T-helper 2 cell treated with Interferon-gamma antibody and Interleukin-4, amounts not matched to agents 100 ng/mL and 5 ng/mL, for 36 hours (primary cell): ENCODE measurements around the gene ZBTB8OS. TPM values are rescaled to one million over a fixed set of nuclear protein-coding genes. Genes with fewer than 3 reads are reported as not detected.
"Not testable (repeated sequence)": the region's sequence is repeated elsewhere in the genome, so short reads cannot be mapped to it uniquely, and the experiment has no call there.

Experiments
- intact Hi-C: fragments of 100-400 bp; cut with micrococcal nuclease; formaldehyde crosslinking; loops from one replicate; pipeline ENCODE4 v1.15.1; 2023
- total RNA-seq: library from RNA; stranded (reverse); gene quantifications from 2 replicates; pipeline ENCODE4 v1.2.3, GENCODE V29; 2022

The ZBTB8OS gene
- total RNA-seq, 1 donor from 2014 or later = 52.9 TPM

DNA sequence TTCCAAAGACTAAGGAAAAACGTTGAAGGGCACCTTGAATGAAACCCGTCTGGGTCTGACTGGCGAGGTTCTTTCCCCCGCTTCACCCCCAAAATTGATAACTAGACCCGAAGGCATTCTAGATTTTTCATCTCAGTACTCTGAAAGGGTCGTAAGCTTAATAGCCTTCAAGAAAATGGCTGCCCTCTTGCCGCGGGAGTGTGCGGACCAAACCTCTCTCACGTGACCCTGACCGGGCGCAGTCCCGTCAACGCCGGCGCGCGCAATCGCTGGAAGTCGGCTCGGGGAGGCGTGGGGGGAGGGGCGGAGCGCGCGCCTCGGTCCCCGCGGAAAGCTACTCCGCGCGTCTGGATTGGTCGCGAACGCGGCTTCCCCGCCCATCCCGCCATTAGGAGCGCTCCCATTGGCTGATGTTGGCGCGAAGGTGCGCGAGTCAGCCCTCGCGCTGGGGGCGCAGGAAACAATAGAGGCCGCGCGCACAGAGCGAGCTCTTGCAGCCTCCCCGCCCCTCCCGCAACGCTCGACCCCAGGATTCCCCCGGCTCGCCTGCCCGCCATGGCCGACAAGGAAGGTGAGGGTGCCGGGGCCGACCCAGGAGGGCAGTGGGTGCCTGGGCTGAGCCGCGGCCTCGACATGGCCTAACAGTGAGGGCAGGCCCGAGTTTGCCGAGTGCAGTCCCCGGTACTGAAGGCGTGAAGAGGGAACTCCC is 556 bp upstream of the ZBTB8OS start, which contains the start of gene RBBP4:
TSS of gene RBBP4 (plus strand) at position 457 of the 709 bp plus-strand sequence. CDS start at position 556, 99 bp downstream.
- intact Hi-C loops = loop anchor here (1.0 to 10.0 kb wide), 10 partner anchors 24 to 544 kb away; partner anchors contain the start of genes BSDC1, S100PBP, TXLNA and YARS1

DNA sequence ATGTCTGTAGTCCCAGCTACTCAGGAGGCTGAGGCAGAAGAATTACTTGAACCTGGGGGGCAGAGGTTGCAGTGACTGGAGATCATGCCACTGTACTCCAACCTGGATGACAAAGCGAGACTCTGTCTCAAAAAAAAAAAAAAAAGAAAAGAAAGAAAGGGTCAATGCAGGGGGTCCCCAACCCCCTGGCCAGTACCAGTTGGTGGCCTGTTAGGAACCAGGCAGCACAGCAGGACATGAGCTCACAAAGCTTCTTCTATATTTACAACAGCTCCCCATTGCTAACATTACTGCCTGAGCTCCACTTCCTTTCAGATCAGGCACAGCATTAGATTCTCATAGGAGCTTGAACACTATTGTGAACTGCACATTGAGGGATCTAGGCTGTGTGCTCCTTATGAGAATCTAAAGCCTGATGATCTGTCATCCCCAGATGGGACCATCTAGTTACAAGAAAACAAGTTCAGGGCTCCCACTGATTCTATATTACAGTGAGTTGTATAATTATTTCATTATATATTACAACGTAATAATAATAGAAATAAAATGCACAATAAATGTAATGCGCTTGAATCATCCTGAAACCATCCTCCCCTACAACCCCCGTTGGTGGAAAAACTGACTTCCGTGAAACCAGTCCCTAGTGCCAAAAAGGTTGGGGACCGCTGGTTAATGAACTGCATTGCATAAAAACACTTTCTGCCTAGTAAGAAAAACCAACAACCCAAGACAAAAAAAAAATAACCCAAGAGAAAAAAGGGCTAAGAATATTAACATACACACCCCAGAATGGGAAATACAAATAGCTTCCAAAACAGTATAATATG is 2.8 kb downstream of the ZBTB8OS start:
- intact Hi-C loops = no loop called here

DNA sequence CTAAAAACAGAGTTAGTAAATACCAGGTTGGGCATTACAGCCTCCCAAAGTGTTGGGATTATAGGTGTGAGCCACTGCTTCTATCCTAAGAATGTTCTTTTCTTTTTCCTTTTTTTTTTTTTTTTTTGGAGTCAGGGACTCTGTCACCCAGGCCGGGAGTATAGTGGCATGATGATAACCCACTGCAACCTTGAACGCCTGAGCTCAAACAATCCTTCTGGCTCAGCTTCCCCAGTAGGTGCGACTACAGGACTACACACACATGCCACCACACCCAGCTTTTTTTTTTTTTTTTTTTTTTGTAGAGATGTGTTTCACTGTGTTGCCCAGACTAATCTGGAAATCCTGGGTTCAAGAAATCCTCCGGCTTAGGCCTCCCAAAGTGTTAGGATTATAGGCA is 5.9 kb downstream of the ZBTB8OS start:
- intact Hi-C loops = no loop called here

DNA sequence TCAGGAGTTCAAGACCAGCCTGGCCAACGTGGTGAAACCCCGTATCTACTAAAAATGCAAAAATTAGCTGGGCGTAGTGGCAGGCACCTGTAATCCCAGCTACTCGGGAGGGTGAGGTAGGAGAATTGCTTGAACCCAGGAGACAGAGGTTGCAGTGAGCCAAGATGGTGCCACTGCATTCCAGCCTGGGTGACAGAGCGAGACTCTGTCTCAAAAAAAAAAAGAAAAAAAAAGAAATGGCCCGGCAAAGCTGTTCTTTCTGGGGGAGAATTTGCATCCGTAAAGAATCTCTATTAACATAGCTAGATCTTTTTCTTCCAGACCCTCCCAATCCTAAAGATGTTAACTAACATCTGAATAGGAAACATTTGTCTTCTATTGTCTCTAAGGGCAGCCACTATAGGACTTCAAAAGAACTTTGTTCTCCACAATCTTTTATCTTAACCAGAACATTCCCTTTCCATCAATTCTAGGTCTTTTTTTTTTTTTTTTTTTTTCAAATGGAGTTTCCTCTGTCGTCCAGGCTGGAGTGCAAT is 8.0 kb downstream of the ZBTB8OS start:
- intact Hi-C loops = not testable (repeated sequence)

DNA sequence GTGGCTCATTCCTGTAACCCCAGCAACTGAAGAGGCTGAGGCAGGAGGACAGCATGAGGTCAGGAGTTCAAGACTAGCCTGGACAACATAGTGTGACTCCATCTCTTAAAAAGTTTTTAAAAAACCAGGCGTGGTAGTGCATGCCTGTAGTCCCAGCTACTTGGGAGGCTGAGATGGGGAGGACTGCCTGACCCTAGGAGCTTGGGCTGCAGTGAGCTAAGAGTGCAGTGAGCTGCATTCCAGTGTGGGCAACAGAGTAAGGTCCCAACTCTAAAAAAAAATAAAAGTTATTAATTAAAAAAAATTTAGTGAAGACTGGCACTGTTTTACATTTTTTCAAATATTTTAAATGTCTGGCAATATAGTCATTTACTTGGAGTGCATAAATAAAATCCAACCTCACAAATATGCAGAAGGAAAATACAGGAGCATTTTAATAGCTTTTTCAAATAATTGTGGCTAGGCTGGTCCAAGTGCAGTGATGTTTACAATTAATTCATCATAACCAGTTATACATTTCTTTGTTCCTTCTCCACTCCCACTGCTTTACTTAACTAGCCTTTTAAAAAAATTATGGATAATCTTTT is 10.8 kb downstream of the ZBTB8OS start:
- intact Hi-C loops = no loop called here

DNA sequence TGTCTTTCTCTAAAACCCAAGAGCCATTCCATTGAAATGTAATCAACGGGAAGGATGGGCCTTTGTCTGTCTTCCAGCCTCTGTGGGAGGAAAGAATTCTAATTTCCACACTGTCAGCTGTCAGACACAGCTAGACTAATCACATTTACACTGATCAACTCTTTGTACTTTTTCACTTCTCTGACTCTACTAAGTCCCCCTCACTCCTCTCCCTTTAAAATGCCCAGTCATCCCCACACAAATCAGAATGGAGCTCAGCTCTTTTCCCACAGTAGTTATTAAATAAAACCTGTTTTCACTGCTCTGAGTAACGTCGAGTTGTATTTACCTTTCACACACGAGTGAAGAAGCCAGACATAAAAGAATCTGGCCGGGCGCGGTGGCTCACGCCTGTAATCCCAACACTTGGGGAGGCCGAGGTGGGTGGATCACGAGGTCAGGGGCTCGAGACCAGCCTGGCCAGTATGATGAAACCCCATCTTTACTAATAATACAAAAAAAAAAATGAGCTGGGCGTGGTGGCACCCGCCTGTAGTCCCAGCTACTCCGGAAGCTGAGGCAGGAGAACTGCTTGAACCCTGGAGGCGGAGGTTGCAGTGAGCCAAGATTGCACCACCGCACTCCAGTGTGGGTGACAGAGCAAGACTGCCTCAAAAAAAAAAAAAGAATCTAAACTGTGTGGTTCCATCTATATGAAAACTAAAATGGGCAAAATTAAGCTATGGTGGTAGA is 13.3 kb downstream of the ZBTB8OS start:
- intact Hi-C loops = no loop called here

DNA sequence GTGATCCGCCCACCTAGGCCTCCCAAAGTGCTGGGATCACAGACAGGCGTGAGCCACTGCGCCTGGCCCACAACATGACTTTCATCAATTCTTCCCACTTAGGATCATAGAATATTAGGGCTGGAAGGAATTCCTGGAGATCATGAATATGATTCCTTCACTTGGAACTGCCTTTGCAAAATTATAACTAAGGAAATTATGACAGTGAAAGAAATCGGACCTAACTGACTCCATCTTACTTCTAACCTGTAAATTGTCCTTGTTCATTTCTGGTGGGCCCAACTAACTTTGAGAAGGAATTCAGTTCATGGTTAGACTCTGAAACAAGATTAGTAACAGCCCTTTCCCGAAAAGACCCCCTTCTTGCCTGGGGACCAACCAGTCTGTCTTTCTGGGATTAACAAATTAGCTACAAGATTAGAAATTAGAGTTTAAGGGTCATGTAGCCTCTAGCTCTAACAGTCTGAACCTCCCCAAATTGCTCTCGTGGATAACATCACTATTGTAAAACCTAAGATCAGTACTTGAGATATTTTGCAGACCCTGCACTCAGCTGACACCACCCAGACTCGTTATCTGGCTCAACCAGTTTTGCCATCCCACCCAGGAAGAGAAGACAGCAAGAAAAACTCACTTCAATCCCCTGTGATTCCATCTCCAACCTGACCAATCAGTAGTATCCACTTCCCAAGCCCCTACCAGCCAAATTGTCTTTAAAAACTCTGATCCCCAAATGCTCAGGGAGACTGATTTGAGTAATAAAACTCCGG is 14.7 kb downstream of the ZBTB8OS start:
- intact Hi-C loops = no loop called here

DNA sequence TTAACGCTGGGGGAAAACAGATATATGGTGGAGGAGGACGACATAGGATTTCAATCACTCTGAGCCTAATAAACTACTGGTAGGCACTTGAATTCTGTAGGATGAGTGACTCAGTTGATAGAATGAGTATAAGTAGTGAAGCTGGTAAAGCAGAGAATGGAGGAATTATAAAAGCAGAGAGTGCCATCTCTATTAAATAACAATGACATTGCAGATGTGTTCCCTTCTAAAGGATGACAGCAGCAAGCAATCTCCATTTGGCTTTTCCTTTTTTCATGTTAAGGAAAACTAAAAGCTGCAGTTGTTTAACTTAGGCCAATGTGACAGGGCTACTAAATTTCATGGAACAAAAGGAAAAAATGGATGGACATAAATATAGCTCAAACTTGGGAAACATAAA is 17.5 kb downstream of the ZBTB8OS start:
- intact Hi-C loops = no loop called here

DNA sequence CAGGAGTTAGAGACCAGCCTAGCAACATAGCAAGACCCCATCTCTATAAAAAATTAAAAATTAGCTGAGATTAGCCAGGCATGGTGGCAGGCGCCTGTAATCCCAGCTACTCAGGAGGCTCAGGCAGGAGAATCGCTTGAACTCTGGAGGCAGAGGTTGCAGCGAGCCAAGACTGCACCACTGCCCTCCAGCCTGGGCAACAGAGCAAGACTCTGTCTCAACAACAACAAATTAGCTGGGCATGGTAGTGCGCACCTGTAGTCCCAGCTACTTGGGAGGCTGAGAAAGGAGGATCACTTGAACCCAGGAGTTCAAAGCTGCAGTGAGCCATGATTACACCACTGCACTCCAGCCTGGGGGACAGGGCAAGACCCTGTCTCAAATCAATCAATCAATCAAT is 20.2 kb downstream of the ZBTB8OS start:
- intact Hi-C loops = not testable (repeated sequence)

DNA sequence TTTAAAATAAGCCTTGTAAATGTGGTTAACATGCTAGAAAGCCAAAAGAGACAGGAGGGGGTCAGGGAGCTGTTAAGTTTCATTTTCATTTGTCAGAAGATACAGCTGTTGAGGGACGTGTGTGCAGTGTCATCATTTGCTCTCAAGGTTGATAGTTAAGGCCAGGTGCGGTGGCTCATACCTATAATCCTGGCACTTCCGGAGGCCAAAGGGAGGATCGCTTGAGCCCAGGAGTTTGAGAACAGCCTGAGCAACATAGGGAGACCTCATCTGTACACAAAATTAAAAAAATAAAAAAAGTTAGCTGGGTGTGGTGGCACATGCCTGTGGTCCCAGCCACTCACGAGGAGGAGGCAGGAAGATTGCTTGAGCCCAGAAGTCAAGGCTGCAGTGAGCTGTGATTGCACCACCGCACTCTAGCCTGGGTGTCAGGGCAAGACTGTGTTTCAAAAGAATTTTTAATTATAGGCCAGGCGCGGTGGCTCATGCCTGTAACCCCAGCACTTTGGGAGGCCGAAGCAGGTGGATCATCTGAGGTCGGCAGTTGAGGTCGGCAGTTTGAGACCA is 22.7 kb downstream of the ZBTB8OS start:
- intact Hi-C loops = loop anchor here (1.0 to 10.0 kb wide), 2 partner anchors 24 to 103 kb away; partner anchors contain the start of gene RBBP4

DNA sequence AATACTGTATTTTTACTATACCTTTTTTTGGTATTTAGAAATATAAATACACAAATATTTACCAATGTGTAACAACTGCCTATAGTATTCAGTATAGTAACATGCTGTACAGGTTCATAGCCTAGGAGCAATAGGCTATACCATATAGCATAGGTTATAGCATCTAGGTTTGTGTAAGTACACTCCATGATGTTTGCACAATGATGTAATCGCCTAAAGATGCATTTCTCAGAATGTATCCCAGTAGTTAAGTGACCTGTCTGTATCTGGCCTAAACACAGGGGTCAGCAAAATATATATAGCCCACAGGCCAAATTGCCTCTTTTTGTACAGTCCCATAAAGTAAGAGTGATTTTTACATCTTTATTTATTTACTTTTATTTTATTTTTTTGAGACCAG is 24.2 kb downstream of the ZBTB8OS start:
- intact Hi-C loops = loop anchor here (10.0 kb wide), 1 partner anchor 101 kb away; no protein-coding TSS in a partner anchor

DNA sequence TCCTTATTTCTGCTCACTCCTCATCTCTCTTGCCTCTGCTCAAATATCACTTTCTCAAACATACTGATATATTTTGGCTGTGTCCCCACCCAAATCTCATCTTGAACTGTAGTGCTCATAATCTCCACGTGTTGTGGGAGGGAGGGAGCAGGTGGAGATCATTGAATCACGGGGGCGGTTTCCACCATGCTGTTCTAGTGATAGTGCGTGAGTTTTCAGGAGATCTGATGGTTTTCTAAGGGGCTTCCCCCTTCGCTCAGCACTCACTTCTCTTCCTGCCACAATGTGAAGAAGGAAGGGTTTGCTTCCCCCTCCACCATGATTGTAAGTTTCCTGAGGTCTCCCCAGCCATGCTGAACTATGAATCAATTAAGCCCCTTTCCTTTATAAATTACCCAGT is 26.6 kb downstream of the ZBTB8OS start:
- intact Hi-C loops = loop anchor here (10.0 kb wide), 1 partner anchor 99 kb away; no protein-coding TSS in a partner anchor

DNA sequence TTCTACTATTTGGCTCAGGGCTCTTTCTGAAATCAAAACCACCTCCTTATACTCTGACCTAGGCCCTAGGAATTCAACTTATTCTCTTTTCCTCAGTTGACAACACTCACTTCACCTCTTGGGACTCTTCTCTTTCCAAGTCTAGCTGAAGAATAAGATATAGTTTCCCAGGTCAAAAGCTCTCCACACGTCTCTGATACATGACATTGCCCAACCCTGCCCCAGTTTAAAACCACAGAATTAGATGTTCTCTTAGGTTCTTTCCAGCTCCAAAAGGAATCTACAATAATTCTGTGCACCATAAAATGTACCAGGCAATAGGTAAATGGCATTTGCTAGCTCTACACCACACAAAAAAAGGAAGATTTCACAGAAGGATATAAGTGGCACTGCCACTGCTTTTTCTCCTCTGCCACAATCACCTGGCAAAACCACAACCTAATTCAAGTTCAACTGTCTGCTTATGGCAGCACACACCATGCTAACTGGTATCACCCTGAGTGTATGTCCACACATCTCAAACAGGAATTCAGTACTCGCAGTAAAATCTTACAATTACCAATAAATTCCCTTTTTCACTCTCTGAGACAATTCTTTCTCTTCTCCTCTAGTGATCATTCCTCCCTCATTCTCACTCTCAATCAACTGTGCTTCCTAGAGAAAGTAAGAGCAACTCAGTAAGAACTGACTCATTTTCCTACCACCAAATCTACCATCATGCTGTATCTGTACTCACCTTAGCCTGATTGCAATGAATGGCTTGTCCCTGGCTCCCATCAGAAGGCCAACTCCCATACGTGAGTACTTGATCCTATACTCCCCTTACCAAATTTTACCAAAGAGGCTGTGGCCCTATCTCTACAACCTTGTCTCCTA is 27.3 kb downstream of the ZBTB8OS start:
- intact Hi-C loops = loop anchor here (10.0 kb wide), 1 partner anchor 98 kb away; no protein-coding TSS in a partner anchor

DNA sequence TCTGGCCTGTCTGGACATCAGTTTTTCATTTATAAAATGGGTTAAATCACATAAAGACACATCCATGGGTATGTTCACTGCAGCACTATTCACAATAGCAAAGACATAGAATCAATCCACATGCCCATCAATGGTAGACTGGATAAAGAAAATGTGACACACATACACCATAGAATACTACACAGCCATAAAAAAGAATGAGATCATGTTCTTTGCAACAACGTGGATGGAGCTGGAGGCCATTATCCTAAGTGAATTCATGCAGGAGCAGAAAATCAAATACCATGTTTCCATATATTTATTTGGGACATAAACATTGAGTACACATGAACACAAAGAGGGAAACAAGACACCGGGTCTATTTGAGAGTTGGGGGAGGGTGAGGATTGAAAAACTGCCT is 28.1 kb downstream of the ZBTB8OS start:
- intact Hi-C loops = loop anchor here (10.0 kb wide), 1 partner anchor 97 kb away; no protein-coding TSS in a partner anchor

DNA sequence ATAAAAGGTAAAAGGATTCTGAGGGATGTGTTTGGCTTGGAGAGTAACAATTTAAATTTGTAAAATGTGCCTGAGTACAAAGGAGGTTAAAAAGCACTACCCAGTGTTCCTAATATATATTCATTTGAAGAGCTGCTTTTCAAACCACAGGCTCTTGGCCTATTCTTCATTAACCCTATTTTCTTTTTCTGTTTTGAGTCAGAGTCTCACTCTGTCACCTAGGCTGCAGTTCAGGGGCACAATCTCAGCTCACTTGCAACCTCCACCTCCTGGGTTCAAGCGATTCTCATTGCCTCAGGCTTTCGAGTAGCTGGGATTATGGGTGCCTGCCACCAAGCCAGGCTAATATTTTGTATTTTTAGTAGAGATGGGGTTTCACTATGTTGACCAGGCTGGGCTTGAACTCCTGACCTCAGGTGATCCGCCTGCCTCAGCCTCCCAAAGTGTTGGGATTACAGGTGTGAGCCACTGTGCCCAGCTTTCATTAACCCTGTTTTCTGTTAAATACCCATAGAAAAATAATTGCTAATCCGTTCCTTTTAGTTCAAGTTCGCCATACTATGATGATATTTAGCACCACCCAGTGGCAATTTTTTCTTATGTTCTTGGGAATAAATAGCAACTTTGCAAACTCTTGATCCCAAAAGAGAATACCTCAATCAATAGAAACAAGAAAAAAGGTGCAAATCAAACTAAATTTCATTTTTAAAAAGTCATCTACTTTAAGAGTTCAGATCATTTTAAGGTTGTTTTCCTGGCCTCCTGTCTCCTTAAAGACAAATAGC is 30.5 kb downstream of the ZBTB8OS start:
- intact Hi-C loops = loop anchor here (10.0 kb wide), 1 partner anchor 95 kb away; no protein-coding TSS in a partner anchor

DNA sequence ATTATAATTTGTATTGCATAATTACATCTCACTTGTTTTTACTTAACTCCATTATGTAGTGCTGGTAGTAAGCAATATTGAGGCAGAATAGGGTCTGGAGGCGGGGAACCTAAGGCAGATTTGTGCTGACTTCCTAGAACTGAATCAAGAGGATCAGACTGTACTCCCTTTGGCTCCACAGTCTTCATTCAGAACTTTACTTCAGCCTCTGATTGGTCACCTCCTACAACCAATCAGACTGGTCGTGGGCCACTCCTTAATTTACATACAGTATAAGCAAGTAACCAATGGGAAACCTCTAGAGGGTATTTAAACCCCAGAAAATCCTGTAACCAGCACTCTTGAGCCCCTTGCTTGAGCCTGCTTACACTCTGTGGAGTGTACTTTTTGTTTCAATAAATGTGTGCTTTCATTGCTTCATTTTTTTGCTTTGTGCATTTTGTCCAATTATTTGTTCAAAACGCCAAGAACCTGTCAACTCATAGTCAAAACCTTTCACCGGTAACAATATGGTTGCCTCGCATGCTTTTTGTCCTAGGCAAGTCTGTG is 31.6 kb downstream of the ZBTB8OS start:
- intact Hi-C loops = no loop called here

DNA sequence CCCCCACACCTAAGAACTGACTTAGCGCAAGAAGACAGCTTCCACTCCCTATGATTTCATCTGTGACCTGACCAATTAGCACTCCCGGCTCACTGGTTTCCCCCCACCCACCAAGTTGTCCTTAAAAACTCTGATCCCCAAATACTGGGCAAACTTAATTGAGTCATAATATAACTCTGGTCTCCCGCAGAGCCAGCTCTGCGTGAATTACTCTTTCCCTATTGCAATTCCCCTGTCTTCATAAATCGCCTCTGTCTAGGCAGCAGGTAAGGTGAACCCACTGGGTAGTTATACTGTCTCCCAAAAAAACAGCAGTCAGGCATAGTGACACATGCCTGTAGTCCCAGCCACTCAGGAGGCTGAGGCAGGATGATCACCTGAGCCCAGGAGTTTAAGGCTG is 36.9 kb downstream of the ZBTB8OS start:
- intact Hi-C loops = no loop called here
